IMR-90 (cell line): ENCODE measurements around the gene ZFHX3.

Experiments used
- CEBPB ChIP-seq: IDR thresholded peaks from 2 replicates; pipeline ENCODE4 v1.6.1; 2012; ENCODE audit warnings: low read depth, low read length, improper control_type of control experiment
- CHD1 ChIP-seq: IDR thresholded peaks from 2 replicates; pipeline ENCODE4 v1.6.1; 2012; ENCODE audit warnings: low read depth, low read length, improper control_type of control experiment
- MAFK ChIP-seq: IDR thresholded peaks from 2 replicates; pipeline ENCODE4 v1.6.1; 2012; ENCODE audit warnings: low read depth, low read length, improper control_type of control experiment
- MAZ ChIP-seq: IDR thresholded peaks from 2 replicates; pipeline ENCODE4 v1.6.1; 2012; ENCODE audit warnings: low read depth, mild to moderate bottlenecking, low read length, improper control_type of control experiment, moderate library complexity, borderline replicate concordance
- POLR2A ChIP-seq: IDR thresholded peaks from 2 replicates; pipeline ENCODE4 v1.6.1; 2012; ENCODE audit warnings: mild to moderate bottlenecking, low read depth, low read length
- TF ChIP-seq, protein P1 (sequence below): conservative IDR thresholded peaks from 2 replicates; pipeline ENCODE4 v1.5.1; 2012; ENCODE audit warnings: mild to moderate bottlenecking, low read depth, low read length, improper control_type of control experiment

DNA sequence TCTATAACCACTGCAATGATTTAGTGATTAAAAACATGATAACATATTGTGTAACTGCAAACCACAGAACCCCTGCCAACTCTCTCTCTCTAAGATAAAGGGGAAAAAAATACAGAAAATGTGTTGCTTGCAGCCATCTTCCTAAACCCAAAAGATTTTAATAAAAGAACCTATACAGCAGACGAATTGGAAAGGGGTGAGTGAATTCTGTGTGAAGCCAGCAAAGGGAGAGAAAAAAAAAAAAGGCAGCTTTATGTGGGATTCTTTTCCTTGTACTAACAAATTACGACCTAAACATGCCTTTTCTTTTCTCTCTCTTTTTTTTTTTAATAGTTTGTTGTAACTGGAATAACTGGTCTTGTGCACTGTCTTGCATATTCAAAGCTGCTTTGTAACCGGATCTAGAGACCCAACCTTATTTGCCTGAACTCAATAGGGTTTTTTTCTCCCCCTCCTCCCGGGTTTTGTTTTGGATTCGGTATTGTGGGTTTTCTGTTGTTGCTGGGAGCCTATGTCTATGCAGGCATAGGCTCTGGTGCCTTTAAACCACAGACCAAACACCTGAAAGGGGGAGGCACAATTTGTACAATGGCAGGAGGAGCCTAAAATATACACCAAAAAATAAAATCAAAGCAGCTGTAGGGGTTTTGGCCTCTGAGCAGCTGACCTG, 7.0 kb upstream of the ZFHX3 start:
- no peak for TF ChIP-seq POLR2A
- TF ChIP-seq, protein P1, sequence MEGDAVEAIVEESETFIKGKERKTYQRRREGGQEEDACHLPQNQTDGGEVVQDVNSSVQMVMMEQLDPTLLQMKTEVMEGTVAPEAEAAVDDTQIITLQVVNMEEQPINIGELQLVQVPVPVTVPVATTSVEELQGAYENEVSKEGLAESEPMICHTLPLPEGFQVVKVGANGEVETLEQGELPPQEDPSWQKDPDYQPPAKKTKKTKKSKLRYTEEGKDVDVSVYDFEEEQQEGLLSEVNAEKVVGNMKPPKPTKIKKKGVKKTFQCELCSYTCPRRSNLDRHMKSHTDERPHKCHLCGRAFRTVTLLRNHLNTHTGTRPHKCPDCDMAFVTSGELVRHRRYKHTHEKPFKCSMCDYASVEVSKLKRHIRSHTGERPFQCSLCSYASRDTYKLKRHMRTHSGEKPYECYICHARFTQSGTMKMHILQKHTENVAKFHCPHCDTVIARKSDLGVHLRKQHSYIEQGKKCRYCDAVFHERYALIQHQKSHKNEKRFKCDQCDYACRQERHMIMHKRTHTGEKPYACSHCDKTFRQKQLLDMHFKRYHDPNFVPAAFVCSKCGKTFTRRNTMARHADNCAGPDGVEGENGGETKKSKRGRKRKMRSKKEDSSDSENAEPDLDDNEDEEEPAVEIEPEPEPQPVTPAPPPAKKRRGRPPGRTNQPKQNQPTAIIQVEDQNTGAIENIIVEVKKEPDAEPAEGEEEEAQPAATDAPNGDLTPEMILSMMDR: no peak
- TF ChIP-seq MAFK: no peak
- TF ChIP-seq CHD1: no peak
- peak; percentile 79 for TF ChIP-seq CEBPB
- no peak for TF ChIP-seq MAZ
